Measurements from ENCODE around the gene AQP1. TPM values are rescaled to one million over a fixed set of nuclear protein-coding genes. Genes with fewer than 3 reads are reported as not detected.

Gene AQP1
- total RNA-seq, 1 donor from 2014 or later = 1,132 TPM

DNA sequence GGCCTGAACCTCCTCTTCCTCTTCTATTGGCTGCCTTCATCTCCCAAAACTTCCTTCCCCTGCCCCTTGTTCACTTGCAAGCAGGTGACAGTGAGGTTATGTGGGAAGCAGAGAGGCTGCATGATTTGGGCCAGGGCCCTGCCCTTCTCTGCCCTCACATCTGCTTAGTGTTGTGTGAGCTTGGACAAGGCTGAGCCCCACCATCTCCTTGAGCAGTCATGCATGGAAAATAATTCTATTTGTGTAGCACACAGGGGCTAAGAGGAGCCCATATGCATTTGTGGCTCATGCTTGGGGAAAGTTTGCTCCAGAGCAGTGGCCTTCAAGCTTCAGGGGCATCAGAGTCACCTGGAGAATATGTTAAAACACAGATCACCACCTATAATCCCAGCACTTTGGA is 26.8 kb upstream of the AQP1 start:
- no peaks in the 10 kb centered on the region for H3K9me3 ChIP-seq
- H3K27me3 ChIP-seq = no peaks in the 10 kb centered on the region
- no peak for TF ChIP-seq CTCF (IDR thresholded peaks at IDR 0.05)
- peaks cover 28% of the 10 kb centered on the region for H3K4me1 ChIP-seq
- no peak overlapping the region for H3K27ac ChIP-seq
- H3K4me3 ChIP-seq = no peak overlapping the region
- H3K36me3 ChIP-seq = no peaks in the 10 kb centered on the region
- no peak for ATAC-seq
- DNase-seq = no peak
- intact Hi-C loops (cut with DNase I) = no loop called here

DNA sequence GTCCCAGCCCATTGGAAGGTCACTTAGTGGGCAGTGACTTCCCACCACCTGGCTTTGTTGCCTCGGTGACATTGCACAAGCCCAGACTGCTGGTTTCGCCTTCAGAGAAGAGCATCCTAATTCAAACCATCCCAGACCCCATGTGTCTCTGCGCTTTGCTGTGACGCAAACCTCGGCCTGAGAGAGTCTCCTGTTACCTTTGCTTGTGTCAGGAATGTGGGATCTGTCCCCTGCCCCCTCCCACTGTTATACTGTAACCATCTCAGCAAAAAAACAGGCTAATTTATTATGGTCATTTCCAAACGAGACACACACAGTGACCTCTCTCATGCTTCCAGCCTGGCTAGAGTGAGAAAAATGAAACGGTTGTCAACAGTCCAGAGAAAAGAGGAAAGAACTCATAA is 25.0 kb upstream of the AQP1 start:
- Histone ChIP-seq H3K36me3 (no peaks in the 10 kb centered on the region), H3K4me3 (no peak overlapping the region), H3K9me3 (no peaks in the 10 kb centered on the region), H3K27me3 (no peaks in the 10 kb centered on the region), H3K27ac (no peak overlapping the region), H3K4me1 (peaks cover 28% of the 10 kb centered on the region)
- TF ChIP-seq CTCF (IDR thresholded peaks at IDR 0.05) = no peak
- ATAC-seq = no peak
- intact Hi-C loops (cut with DNase I) = no loop called here
- no peak for DNase-seq

GRCh38 chr7:30887464-30887872 is 24.2 kb upstream of the AQP1 start:
- ATAC-seq = peak; percentile 56
- H3K36me3 ChIP-seq = no peaks in the 10 kb centered on the region
- peak overlapping the region; percentile 39 for H3K27ac ChIP-seq

DNA sequence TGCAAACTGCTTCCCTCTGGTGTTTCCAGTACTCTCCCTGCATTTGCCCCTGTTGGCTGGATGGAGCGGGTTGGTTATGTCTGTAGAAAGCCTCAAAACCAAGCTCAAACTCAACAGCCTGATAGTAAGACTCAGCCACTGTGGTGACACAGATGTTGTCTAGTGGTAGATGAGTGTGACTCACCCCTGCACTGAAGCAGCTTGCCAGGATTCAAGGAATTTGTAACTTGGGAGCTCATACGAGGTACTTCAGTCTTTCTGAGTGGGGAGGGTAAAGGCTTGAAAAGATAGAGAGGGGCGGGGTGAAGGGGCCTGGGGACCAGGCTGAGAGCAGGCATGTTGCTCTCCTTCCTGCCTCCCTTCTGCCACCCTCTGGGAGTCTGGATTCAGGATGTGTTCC is 22.9 kb upstream of the AQP1 start:
- Histone ChIP-seq H3K4me3 (no peak overlapping the region), H3K4me1 (peaks cover 39% of the 10 kb centered on the region), H3K27ac (peak overlapping the region; percentile 39), H3K36me3 (no peaks in the 10 kb centered on the region), H3K9me3 (no peaks in the 10 kb centered on the region), H3K27me3 (no peaks in the 10 kb centered on the region)
- ATAC-seq (peak; percentile 79), DNase-seq (no peak)
- intact Hi-C loops (cut with DNase I) = no loop called here
- no peak for TF ChIP-seq CTCF (IDR thresholded peaks at IDR 0.05)

More at GRCh38 chr7:30887464-30887872, 24.2 kb upstream of the AQP1 start:
- Histone ChIP-seq H3K4me1 (peaks cover 28% of the 10 kb centered on the region), H3K27me3 (no peaks in the 10 kb centered on the region), H3K4me3 (no peak overlapping the region), H3K9me3 (no peaks in the 10 kb centered on the region)
- DNase-seq = no peak
- no peak for TF ChIP-seq CTCF (IDR thresholded peaks at IDR 0.05)
- intact Hi-C loops (cut with DNase I) = no loop called here

- no peaks in the 10 kb centered on the region for H3K27me3 ChIP-seq
- DNase-seq (no peak), ATAC-seq (no peak)
- no peaks in the 10 kb centered on the region for H3K9me3 ChIP-seq
- H3K36me3 ChIP-seq = no peaks in the 10 kb centered on the region
- no peak overlapping the region for H3K27ac ChIP-seq
- TF ChIP-seq CTCF (IDR thresholded peaks at IDR 0.05) = no peak
- intact Hi-C loops (cut with DNase I) = no loop called here
- H3K4me3 ChIP-seq = no peak overlapping the region
- peaks cover 53% of the 10 kb centered on the region for H3K4me1 ChIP-seq
Observed at GRCh38 chr7:30890226-30890625, 21.4 kb upstream of the AQP1 start.

- intact Hi-C loops (cut with DNase I) = no loop called here
- no peak for TF ChIP-seq CTCF (IDR thresholded peaks at IDR 0.05)
- no peak for ATAC-seq
- Histone ChIP-seq H3K4me3 (no peak overlapping the region), H3K27ac (peak overlapping the region; percentile 66), H3K4me1 (peaks cover 61% of the 10 kb centered on the region), H3K36me3 (no peaks in the 10 kb centered on the region), H3K9me3 (no peaks in the 10 kb centered on the region), H3K27me3 (no peaks in the 10 kb centered on the region)
- DNase-seq = no peak
Observed at GRCh38 chr7:30893357-30893756, 18.3 kb upstream of the AQP1 start.

Measured in upper lobe of right lung (tissue), 1 donor.